GM19438 (cell line): ENCODE data around the gene SEMA3G.

Experiments
- ATAC-seq: cut with Tn5 transposase; IDR thresholded peaks from one replicate; pipeline ENCODE4 v1.9.1; 2021; ENCODE audit warnings: low read depth; ENCODE audit not compliant: unreplicated experiment

The SEMA3G gene

DNA sequence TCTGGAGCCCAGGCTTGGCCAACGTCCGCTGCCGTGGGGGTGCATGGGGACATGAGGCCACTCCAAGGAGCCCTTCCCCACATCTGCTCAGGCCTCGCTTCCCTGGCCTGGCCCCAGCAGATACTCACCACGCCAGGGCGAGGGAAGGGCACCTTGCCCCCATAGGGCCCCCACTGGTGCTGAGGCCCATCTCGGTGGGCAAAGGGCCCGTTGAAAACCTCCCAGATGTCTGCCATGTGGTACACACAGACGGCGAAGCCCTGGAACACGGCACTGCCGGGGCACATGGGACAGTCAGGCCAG lies 4.7 kb downstream of the SEMA3G start:
- ATAC-seq: no peak

DNA sequence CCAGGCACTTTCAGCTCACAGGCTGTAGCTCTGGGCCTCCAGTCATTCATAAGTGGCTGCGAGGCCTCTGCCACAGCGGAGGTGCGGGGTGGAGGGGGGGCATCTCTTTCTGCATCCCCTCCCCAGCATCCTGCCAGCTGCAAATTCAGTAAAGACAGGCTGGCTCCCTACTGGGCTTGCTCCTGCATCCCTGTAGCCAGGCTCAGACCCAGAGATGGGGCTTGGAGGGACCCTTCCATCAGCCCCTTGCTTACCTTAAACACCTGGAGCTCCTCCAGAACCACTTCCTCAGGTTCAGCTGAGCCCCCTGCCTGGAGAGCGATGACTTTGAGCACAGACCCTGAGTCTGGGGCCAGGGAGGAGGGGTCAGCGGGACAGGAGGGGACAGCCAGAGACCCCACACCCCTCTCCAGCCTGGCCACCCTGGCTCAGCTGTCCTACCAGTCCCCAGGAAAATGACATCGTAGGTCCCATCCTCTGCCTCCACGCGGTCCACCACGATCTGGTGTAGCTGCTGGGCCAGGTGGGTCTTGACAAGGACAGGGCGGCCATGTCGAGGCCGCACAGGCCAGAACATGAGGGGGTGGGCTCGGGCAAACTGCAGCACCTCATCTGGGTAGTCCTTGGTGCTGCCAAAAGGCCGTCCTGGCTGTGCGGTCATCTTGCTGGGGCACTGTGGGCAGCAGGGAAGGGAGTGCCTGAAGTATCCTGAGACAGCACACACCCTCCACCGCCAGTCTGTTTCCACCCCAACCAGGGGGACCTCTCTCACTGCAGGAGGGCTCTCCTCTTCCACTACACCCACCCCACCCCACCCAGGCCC lies 5.3 kb downstream of the SEMA3G start:
- ATAC-seq: no peak

GRCh38 chr3:52438579-52439425 lies 6.1 kb downstream of the SEMA3G start:
- ATAC-seq: no peak

GRCh38 chr3:52438104-52438376 lies 6.9 kb downstream of the SEMA3G start:
- ATAC-seq: no peak

- ATAC-seq: no peak
These were observed 7.4 kb downstream of the SEMA3G start for GRCh38 chr3:52437326-52438103.

GRCh38 chr3:52436500-52437149 lies 8.3 kb downstream of the SEMA3G start:
- ATAC-seq: no peak

GRCh38 chr3:52435246-52436101 lies 9.4 kb downstream of the SEMA3G start:
- ATAC-seq: no peak

- ATAC-seq: no peak
These were observed 10.3 kb downstream of the SEMA3G start for GRCh38 chr3:52434491-52435115.

DNA sequence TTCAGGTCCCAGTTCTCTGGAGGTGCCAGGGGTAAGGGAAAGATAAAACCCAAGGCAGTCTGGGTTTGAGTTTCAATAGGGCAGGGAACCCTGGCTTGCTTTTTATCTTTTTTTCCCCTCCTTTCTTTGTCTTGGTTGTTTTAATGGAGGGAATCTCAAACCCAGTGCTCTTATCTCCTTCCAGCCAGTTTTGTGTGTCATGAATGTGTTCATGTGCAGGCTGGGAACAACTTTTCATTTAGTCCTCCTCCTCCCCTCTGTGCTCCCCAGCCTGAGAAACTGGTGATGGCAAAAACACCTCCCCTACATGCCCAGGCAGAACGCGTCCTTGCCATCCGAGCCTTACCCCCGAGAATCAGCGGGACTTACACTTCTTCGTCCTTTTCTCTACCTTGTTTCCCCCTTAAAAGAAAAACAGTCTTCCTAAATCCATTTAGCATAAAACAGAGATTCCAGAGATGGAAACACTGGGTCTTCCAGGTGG lies 10.9 kb downstream of the SEMA3G start:
- ATAC-seq: no peak

DNA sequence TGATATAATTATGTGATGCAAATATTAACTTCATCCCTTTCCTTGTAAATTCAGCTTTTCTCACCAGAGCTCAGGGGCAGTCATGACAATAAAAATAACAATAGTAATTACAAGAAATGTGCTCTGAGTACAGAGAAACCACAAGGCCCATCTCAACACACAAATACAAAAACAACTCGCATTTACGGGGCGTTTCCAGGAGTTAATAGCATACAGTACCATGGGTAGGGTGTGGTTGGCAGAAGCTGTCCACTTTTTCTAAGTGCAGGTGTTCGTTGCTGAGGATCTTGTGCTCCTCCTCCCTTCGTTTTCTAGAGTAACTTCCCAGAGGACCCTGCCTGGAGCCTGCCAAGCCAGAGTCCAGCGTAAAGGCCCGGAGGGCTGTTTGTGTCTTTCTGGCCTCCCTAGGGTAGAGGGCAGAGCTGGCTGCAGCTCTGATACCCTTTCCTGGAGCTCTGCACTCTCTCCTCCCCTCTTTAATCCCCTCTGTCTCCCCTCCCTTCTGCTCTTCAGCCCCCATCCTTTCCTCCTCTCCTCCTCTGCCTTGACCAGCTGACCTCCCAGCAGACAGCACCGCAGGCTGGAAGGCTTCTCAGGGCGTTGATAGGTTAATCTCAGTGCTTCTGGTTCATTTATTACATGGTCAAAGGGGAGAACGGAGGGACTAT lies 11.4 kb downstream of the SEMA3G start:
- ATAC-seq: no peak

GRCh38 chr3:52432691-52433141 lies 12.2 kb downstream of the SEMA3G start:
- no peak for ATAC-seq

DNA sequence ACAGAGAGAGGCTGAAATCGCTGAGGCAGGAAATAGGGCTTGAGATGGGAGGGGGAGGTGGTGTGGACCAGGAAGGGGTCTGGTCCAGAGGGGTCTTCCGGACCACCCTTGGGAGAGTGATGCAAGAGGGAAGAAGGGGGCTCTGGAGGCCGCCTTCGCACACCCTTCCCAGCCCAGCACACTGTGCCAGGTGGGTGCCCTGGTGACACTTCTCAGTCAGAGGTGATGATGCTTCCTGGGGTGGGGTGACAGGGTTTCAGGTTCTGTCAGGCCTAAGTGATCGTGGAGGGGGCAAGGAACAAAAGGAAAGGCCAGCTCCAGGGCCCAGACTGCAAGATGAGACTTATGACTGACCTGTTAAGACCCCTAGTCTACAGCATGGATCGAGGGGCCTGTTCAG lies 12.7 kb downstream of the SEMA3G start:
- ATAC-seq: no peak

GRCh38 chr3:52431459-52432223 lies 13.3 kb downstream of the SEMA3G start:
- ATAC-seq: no peak

GRCh38 chr3:52430416-52430810 lies 14.5 kb downstream of the SEMA3G start:
- ATAC-seq: no peak

DNA sequence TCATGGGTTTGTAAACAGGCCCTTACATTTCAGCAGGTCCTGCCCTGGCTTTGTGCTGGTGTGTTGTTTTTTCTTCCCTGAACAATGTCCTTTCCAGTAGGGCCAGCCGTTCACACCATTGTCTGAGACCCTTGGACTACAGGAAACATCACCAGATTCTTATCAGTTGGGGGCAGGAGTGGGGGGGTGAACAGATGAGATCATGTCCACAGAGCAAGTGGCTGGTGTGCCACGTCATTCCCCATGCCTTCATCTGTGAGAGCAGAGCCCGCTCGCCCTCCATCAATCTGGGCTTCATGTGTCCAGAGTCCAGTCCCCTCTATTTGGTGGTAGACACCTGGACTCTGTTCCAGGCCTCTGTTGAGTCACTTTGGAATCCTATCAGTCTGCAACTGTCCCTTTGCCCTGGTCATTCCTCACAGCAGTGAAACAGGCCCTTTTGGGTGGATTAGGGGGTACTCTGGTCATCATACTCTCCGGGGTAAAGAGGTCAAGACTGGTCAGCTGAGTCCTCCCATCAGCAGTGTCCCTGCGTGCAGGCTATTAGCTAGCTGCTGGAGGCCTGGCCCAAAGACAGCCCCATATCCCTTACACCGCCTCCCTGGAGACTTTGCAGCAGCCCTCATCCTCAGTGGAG lies 15.0 kb downstream of the SEMA3G start:
- ATAC-seq: no peak

GRCh38 chr3:52429031-52429430 lies 15.9 kb downstream of the SEMA3G start:
- no peak for ATAC-seq

- no peak for ATAC-seq
These were observed 16.5 kb downstream of the SEMA3G start for GRCh38 chr3:52428151-52429005.
